ENCODE results near the gene EFCAB12.

Gene EFCAB12

DNA sequence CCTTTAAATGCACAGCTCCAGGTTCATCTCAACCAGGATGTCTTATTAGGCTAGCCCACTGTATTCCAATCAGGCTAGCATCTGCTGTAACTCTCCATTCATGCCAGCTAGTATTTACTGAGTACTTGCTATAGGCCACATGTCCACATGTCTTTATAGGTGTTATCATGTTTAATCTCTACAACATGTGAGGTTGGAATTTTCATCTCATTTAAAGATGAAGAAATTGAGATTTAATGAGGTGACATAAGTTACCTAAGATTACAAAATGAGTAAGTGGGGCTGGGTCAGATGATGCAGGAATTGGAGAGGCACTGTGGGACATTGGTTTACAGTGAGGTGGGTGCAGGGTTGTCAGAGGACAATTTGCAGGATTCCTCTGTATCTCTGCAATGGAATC lies 14.5 kb upstream of the EFCAB12 start:
- no peaks in the 10 kb centered on the region for H3F3A ChIP-seq (ENCODE audit: insufficient read depth, low read length)
- TF ChIP-seq EZH2 (IDR thresholded peaks at IDR 0.05; ENCODE audit: borderline replicate concordance, low read length): no peak
- H3K9me3 ChIP-seq (ENCODE audit: low read length): no peaks in the 10 kb centered on the region
- no peak overlapping the region for H3K4me2 ChIP-seq (ENCODE audit: low read length)
- peaks cover 17% of the 10 kb centered on the region for H3K79me2 ChIP-seq (ENCODE audit: insufficient read depth, low read length)
- no peak overlapping the region for H3K27ac ChIP-seq (ENCODE audit: low read depth, low read length, poor library complexity, severe bottlenecking)
- no peak overlapping the region for H3K4me3 ChIP-seq (ENCODE audit: low read depth, low read length, poor library complexity, severe bottlenecking)
- peaks cover 36% of the 10 kb centered on the region for H3K4me1 ChIP-seq (ENCODE audit: insufficient read depth, low read length, severe bottlenecking)
- no peaks in the 10 kb centered on the region for H4K20me1 ChIP-seq (ENCODE audit: insufficient read depth, low read length)
- no peaks in the 10 kb centered on the region for H3K27me3 ChIP-seq (ENCODE audit: insufficient read depth, low read length)
- no peak overlapping the region for H2AFZ ChIP-seq (ENCODE audit: low read length)
- no peaks in the 10 kb centered on the region for H3K9me2 ChIP-seq (ENCODE audit: low read depth, low read length)
- no peak overlapping the region for H3K9ac ChIP-seq (ENCODE audit: low read length)
- peaks cover 6% of the 10 kb centered on the region; the same call in 1 of the 2 replicates for H3K36me3 ChIP-seq (ENCODE audit: insufficient read depth, low read length)

DNA sequence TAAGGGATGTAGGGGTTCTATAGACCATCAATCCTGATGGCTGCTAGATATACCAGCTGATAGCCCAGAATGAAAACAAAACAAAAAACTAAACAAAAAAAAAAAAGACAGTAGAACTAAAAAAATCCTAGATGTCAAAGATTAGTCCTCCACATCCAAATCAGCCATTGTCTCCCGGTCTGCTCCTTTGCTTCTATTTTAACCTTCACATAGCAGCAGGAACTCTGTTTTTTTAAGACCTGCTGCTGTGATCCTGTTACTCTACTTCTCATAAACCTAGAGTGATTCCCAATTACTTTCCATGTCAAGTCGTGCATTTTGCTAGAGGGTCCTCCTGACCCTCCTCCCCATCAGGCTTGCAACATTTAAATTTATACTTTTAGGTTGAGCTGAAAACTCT lies 14.1 kb upstream of the EFCAB12 start:
- no peaks in the 10 kb centered on the region for H3F3A ChIP-seq (ENCODE audit: insufficient read depth, low read length)
- H3K4me1 ChIP-seq (ENCODE audit: insufficient read depth, low read length, severe bottlenecking): peaks cover 36% of the 10 kb centered on the region
- H3K79me2 ChIP-seq (ENCODE audit: insufficient read depth, low read length): peaks cover 21% of the 10 kb centered on the region
- no peaks in the 10 kb centered on the region for H3K9me3 ChIP-seq (ENCODE audit: low read length)
- no peak overlapping the region; the same call in 1 of the 2 replicates for H3K9ac ChIP-seq (ENCODE audit: low read length)
- no peak overlapping the region for H3K4me2 ChIP-seq (ENCODE audit: low read length)
- H4K20me1 ChIP-seq (ENCODE audit: insufficient read depth, low read length): no peaks in the 10 kb centered on the region
- no peaks in the 10 kb centered on the region for H3K9me2 ChIP-seq (ENCODE audit: low read depth, low read length)
- H3K27me3 ChIP-seq (ENCODE audit: insufficient read depth, low read length): no peaks in the 10 kb centered on the region
- no peak overlapping the region for H3K27ac ChIP-seq (ENCODE audit: low read depth, low read length, poor library complexity, severe bottlenecking)
- no peak overlapping the region for H3K4me3 ChIP-seq (ENCODE audit: low read depth, low read length, poor library complexity, severe bottlenecking)
- peaks cover 10% of the 10 kb centered on the region; the same call in 1 of the 2 replicates for H3K36me3 ChIP-seq (ENCODE audit: insufficient read depth, low read length)
- no peak overlapping the region for H2AFZ ChIP-seq (ENCODE audit: low read length)
- TF ChIP-seq EZH2 (IDR thresholded peaks at IDR 0.05; ENCODE audit: borderline replicate concordance, low read length) (no peak), CTCF (IDR thresholded peaks at IDR 0.05; ENCODE audit: low read length) (no peak)

DNA sequence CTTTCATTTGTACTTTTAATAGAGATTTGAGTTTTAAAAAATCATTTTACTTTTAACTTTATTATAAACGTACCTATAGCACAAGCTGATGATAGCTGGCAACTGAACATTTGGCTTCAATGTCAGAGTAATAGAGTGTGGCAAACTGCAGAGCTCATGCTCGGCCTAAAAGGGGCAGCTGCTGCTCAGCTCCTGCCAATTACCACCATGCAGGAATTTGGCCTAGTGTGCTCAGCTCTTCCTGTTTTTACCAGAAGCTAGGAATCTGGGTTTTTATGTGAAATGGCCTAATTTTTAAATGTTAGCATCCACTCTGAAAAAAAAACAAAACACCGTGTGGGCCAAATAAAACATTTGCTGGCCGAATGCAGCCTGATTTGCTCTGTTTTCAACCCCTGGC lies 13.3 kb upstream of the EFCAB12 start:
- H3K9me3 ChIP-seq (ENCODE audit: low read length): no peaks in the 10 kb centered on the region
- H4K20me1 ChIP-seq (ENCODE audit: insufficient read depth, low read length): no peaks in the 10 kb centered on the region
- no peaks in the 10 kb centered on the region for H3K27me3 ChIP-seq (ENCODE audit: insufficient read depth, low read length)
- H3K79me2 ChIP-seq (ENCODE audit: insufficient read depth, low read length): peaks cover 21% of the 10 kb centered on the region
- H3F3A ChIP-seq (ENCODE audit: insufficient read depth, low read length): no peaks in the 10 kb centered on the region
- no peaks in the 10 kb centered on the region for H3K9me2 ChIP-seq (ENCODE audit: low read depth, low read length)
- H3K4me3 ChIP-seq (ENCODE audit: low read depth, low read length, poor library complexity, severe bottlenecking): peak overlapping the region; percentile 81
- H3K4me1 ChIP-seq (ENCODE audit: insufficient read depth, low read length, severe bottlenecking): peaks cover 42% of the 10 kb centered on the region
- no peak overlapping the region for H2AFZ ChIP-seq (ENCODE audit: low read length)
- H3K36me3 ChIP-seq (ENCODE audit: insufficient read depth, low read length): peaks cover 17% of the 10 kb centered on the region; the same call in 1 of the 2 replicates
- peak overlapping the region; percentile 75; the same call in 1 of the 2 replicates for H3K9ac ChIP-seq (ENCODE audit: low read length)
- H3K27ac ChIP-seq (ENCODE audit: low read depth, low read length, poor library complexity, severe bottlenecking): peak overlapping the region; percentile 77
- no peak for TF ChIP-seq CTCF (IDR thresholded peaks at IDR 0.05; ENCODE audit: low read length)
- no peak for TF ChIP-seq EZH2 (IDR thresholded peaks at IDR 0.05; ENCODE audit: borderline replicate concordance, low read length)
- H3K4me2 ChIP-seq (ENCODE audit: low read length): peak overlapping the region; percentile 86

DNA sequence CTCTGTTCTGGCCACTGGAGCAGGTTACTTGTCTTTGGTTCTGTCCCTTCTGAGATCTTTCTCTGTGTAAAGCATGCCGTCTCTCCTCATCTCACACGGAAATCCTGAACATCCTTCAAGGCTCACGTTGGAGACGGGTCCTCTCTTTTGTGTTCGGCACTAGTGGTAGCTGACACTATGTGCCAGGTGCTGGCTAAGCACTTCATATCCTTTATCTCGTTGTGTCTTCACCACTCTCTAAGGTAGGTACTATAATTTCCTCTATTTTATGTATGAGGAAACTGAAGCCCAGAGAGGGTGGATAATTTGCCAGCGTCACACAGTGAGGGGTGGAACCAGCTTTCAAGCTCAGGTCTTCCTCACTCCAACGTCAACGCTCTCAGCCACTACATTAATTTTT lies 12.8 kb upstream of the EFCAB12 start:
- peak overlapping the region; percentile 81 for H3K4me3 ChIP-seq (ENCODE audit: low read depth, low read length, poor library complexity, severe bottlenecking)
- H4K20me1 ChIP-seq (ENCODE audit: insufficient read depth, low read length): no peaks in the 10 kb centered on the region
- no peaks in the 10 kb centered on the region for H3K9me2 ChIP-seq (ENCODE audit: low read depth, low read length)
- peak overlapping the region; percentile 75 for H3K9ac ChIP-seq (ENCODE audit: low read length)
- H3K9me3 ChIP-seq (ENCODE audit: low read length): no peaks in the 10 kb centered on the region
- no peak overlapping the region for H2AFZ ChIP-seq (ENCODE audit: low read length)
- H3F3A ChIP-seq (ENCODE audit: insufficient read depth, low read length): no peaks in the 10 kb centered on the region
- H3K27me3 ChIP-seq (ENCODE audit: insufficient read depth, low read length): no peaks in the 10 kb centered on the region
- TF ChIP-seq EZH2 (IDR thresholded peaks at IDR 0.05; ENCODE audit: borderline replicate concordance, low read length) (no peak), CTCF (IDR thresholded peaks at IDR 0.05; ENCODE audit: low read length) (no peak)
- peaks cover 21% of the 10 kb centered on the region for H3K79me2 ChIP-seq (ENCODE audit: insufficient read depth, low read length)
- peak overlapping the region; percentile 86 for H3K4me2 ChIP-seq (ENCODE audit: low read length)
- peaks cover 23% of the 10 kb centered on the region; the same call in 1 of the 2 replicates for H3K36me3 ChIP-seq (ENCODE audit: insufficient read depth, low read length)
- peaks cover 48% of the 10 kb centered on the region for H3K4me1 ChIP-seq (ENCODE audit: insufficient read depth, low read length, severe bottlenecking)
- H3K27ac ChIP-seq (ENCODE audit: low read depth, low read length, poor library complexity, severe bottlenecking): peak overlapping the region; percentile 77
